GM23338 (cell line): ENCODE data around the gene NKRF. TPM values are rescaled to one million over a fixed set of nuclear protein-coding genes. Genes with fewer than 3 reads are reported as not detected.
"Not testable (repeated sequence)": the region's sequence is repeated elsewhere in the genome, so short reads cannot be mapped to it uniquely, and the experiment has no call there.

ENCODE experiments used
- ATAC-seq: fragments of 200-7000 bp; cut with Tn5 transposase; 3 replicates; pipeline ENCODE4 v1.9.1; 2020
- DNase-seq: peaks from one replicate; pipeline ENCODE4 v3.0.0-alpha.2; 2015; ENCODE audit warnings: low spot score
- H2AFZ ChIP-seq: fragments of 200-600 bp; sonication (generic); 2 replicates; pipeline ENCODE4 v1.8.0; 2016; ENCODE audit warnings: antibody characterized with exemption, mild to moderate bottlenecking, moderate library complexity
- H3F3A ChIP-seq: fragments of 200-600 bp; sonication (generic); replicated peaks from 2 replicates; pipeline ENCODE4 v1.8.0; 2017; ENCODE audit warnings: antibody characterized with exemption, mixed run types, low read depth
- H3K27ac ChIP-seq: fragments of 200-600 bp; sonication (generic); 2 replicates; pipeline ENCODE4 v1.6.1; 2016; ENCODE audit warnings: low read depth
- H3K27me3 ChIP-seq: fragments of 200-600 bp; sonication (generic); 2 replicates; pipeline ENCODE4 v1.8.0; 2016; ENCODE audit warnings: mild to moderate bottlenecking, mixed run types, moderate library complexity; ENCODE audit not compliant: insufficient read depth
- H3K36me3 ChIP-seq: fragments of 200-600 bp; sonication (generic); 2 replicates; pipeline ENCODE4 v1.8.0; 2016; ENCODE audit warnings: mild to moderate bottlenecking; ENCODE audit not compliant: insufficient read depth
- H3K4me1 ChIP-seq: fragments of 200-600 bp; sonication (generic); 2 replicates; pipeline ENCODE4 v1.8.0; 2016; ENCODE audit warnings: mild to moderate bottlenecking, moderate library complexity; ENCODE audit not compliant: insufficient read depth
- H3K4me2 ChIP-seq: fragments of 200-600 bp; sonication (generic); 2 replicates; pipeline ENCODE4 v1.7.1; 2017; ENCODE audit warnings: mixed run types
- H3K4me3 ChIP-seq: fragments of 200-600 bp; sonication (generic); 2 replicates; pipeline ENCODE4 v1.6.1; 2016; ENCODE audit warnings: mixed run types
- H3K79me2 ChIP-seq: fragments of 200-600 bp; sonication (generic); replicated peaks from 2 replicates; pipeline ENCODE4 v1.8.0; 2017; ENCODE audit warnings: mild to moderate bottlenecking; ENCODE audit not compliant: insufficient read depth
- H3K9me2 ChIP-seq: fragments of 200-600 bp; sonication (generic); 2 replicates; pipeline ENCODE4 v1.8.0; 2017; ENCODE audit not compliant: insufficient read depth
- H4K20me1 ChIP-seq: fragments of 200-600 bp; sonication (generic); replicated peaks from 2 replicates; pipeline ENCODE4 v1.8.0; 2017; ENCODE audit warnings: mild to moderate bottlenecking; ENCODE audit not compliant: insufficient read depth
- H3K27ac Mint-ChIP-seq: 2 replicates; pipeline ENCODE4 v1.8.0; 2020; ENCODE audit warnings: inconsistent platforms, mild to moderate bottlenecking, moderate library complexity, mixed read lengths
- H3K27me3 Mint-ChIP-seq: 3 replicates; pipeline ENCODE4 v1.8.0; 2022; ENCODE audit warnings: low read depth, mild to moderate bottlenecking, moderate library complexity, mixed read lengths, inconsistent platforms; ENCODE audit not compliant: insufficient read depth, poor library complexity
- H3K36me3 Mint-ChIP-seq: 3 replicates; pipeline ENCODE4 v1.8.0; 2021; ENCODE audit warnings: low read depth, mild to moderate bottlenecking, inconsistent platforms, moderate library complexity, mixed read lengths
- H3K4me1 Mint-ChIP-seq: 3 replicates; pipeline ENCODE4 v1.8.0; 2020; ENCODE audit warnings: mild to moderate bottlenecking, inconsistent platforms, mixed read lengths
- H3K4me3 Mint-ChIP-seq: 3 replicates; pipeline ENCODE4 v1.8.0; 2021; ENCODE audit warnings: moderate library complexity, mild to moderate bottlenecking, inconsistent platforms, mixed read lengths
- H3K9me3 Mint-ChIP-seq: 3 replicates; pipeline ENCODE4 v1.8.0; 2020; ENCODE audit warnings: moderate library complexity, mild to moderate bottlenecking, inconsistent platforms, mixed read lengths
- CREB1 ChIP-seq: fragments of 250-450 bp; sonication (Bioruptor Pico); IDR thresholded peaks from 2 replicates; pipeline ENCODE4 v1.5.0; 2020; ENCODE audit warnings: low read depth, mild to moderate bottlenecking, moderate library complexity
- ETS1 ChIP-seq: IDR thresholded peaks from 2 replicates; pipeline ENCODE4 v1.6.1; 2016; ENCODE audit warnings: antibody characterized with exemption
- EZH2 ChIP-seq: fragments of 200-600 bp; sonication (generic); IDR thresholded peaks from one replicate; pipeline ENCODE4 v1.8.0; 2017; ENCODE audit warnings: antibody characterized with exemption, mild to moderate bottlenecking, low read depth; ENCODE audit not compliant: unreplicated experiment
- EZH2phosphoT487 ChIP-seq: fragments of 200-600 bp; sonication (generic); IDR thresholded peaks from one replicate; pipeline ENCODE4 v1.8.1; 2018; ENCODE audit warnings: antibody characterized with exemption; ENCODE audit not compliant: unreplicated experiment
- JUNB ChIP-seq: IDR thresholded peaks from one replicate; pipeline ENCODE4 v1.6.1; 2016; ENCODE audit warnings: antibody characterized with exemption; ENCODE audit not compliant: unreplicated experiment
- REST ChIP-seq: IDR thresholded peaks from one replicate; pipeline ENCODE4 v1.6.1; 2018; ENCODE audit warnings: antibody characterized with exemption; ENCODE audit not compliant: unreplicated experiment
- STAT1 ChIP-seq: IDR thresholded peaks from one replicate; pipeline ENCODE4 v1.6.1; 2016; ENCODE audit warnings: antibody characterized with exemption; ENCODE audit not compliant: unreplicated experiment
- ZNF114 ChIP-seq: fragments of 250-450 bp; sonication (Bioruptor Pico); IDR thresholded peaks from 2 replicates; pipeline ENCODE4 v1.5.0; 2020; ENCODE audit warnings: mild to moderate bottlenecking, moderate library complexity
- ZNF331 ChIP-seq: fragments of 250-450 bp; sonication (Bioruptor Pico); IDR thresholded peaks from 2 replicates; pipeline ENCODE4 v1.5.0; 2020; ENCODE audit warnings: low read depth, mild to moderate bottlenecking, moderate library complexity
- ZNF462 ChIP-seq: fragments of 250-450 bp; sonication (Bioruptor Pico); IDR thresholded peaks from 2 replicates; pipeline ENCODE4 v1.5.0; 2020; ENCODE audit warnings: mild to moderate bottlenecking, moderate library complexity
- polyA plus RNA-seq: library from polyadenylated mRNA; unstranded; fragments of >200 nt; fragmentation: Nextera tagmentation; extraction: Ambion mirVana; gene quantifications from 2 replicates; pipeline ENCODE4 v1.2.1, GENCODE V29; 2016
- total RNA-seq: library from RNA; depleted of rRNA; stranded (reverse); fragments of >200 nt; shearing (Covaris generic); gene quantifications from 2 replicates; pipeline ENCODE4 v1.2.3, GENCODE V29; 2014

Gene NKRF
- total and polyA plus RNA-seq, 2 experiments from 2014 or later, result 6.8 to 11.6 TPM

GRCh38 chrX:119637421-119637820 lies 31.2 kb upstream of the NKRF start:
- not testable (repeated sequence) for H3K9me3 Mint-ChIP-seq

GRCh38 chrX:119636419-119636818 lies 30.2 kb upstream of the NKRF start:
- no peak for DNase-seq
- no peaks in the 10 kb centered on the region for H3K79me2 ChIP-seq
- no peak overlapping the region for H3K4me2 ChIP-seq
- Mint-ChIP-seq H3K9me3 (no peaks in the 10 kb centered on the region; the same call in 2 of the 3 replicates), H3K36me3 (peaks cover 40% of the 10 kb centered on the region), H3K4me3 (no peak overlapping the region), H3K27ac (no peak overlapping the region), H3K4me1 (peaks cover 17% of the 10 kb centered on the region), H3K27me3 (peaks cover 1% of the 10 kb centered on the region)
- H3K27me3 ChIP-seq, result no peaks in the 10 kb centered on the region
- no peaks in the 10 kb centered on the region for H3K9me2 ChIP-seq
- no peak overlapping the region for H2AFZ ChIP-seq
- H3K4me3 ChIP-seq, result no peak overlapping the region
- no peak for ATAC-seq
- no peaks in the 10 kb centered on the region for H3F3A ChIP-seq
- no peaks in the 10 kb centered on the region for H3K4me1 ChIP-seq
- H4K20me1 ChIP-seq, result no peaks in the 10 kb centered on the region
- no peak overlapping the region for H3K27ac ChIP-seq
- H3K36me3 ChIP-seq, result no peaks in the 10 kb centered on the region; the same call in 1 of the 2 replicates
- no peak for TF ChIP-seq EZH2
- no peak for TF ChIP-seq CREB1 (CRISPR knock-in tag)
- no peak for TF ChIP-seq REST
- TF ChIP-seq ZNF462 (CRISPR knock-in tag), result no peak
- TF ChIP-seq STAT1, result no peak
- TF ChIP-seq JUNB, result no peak
- TF ChIP-seq ZNF114 (CRISPR knock-in tag), result no peak
- no peak for TF ChIP-seq ETS1
- TF ChIP-seq ZNF331 (CRISPR knock-in tag), result no peak
- TF ChIP-seq EZH2phosphoT487, result no peak

More at GRCh38 chrX:119637421-119637820, 31.2 kb upstream of the NKRF start:
- not testable (repeated sequence) for H3K27ac Mint-ChIP-seq, H3K27me3 ChIP-seq, H4K20me1 ChIP-seq, H2AFZ ChIP-seq, H3K4me3 ChIP-seq, H3K79me2 ChIP-seq, H3K4me2 ChIP-seq, H3K27ac ChIP-seq, H3K4me1 ChIP-seq, H3K9me2 ChIP-seq, H3K4me3 Mint-ChIP-seq, H3K27me3 Mint-ChIP-seq, H3K36me3 ChIP-seq, DNase-seq, H3F3A ChIP-seq, ATAC-seq
- Mint-ChIP-seq H3K4me1 (peaks cover 17% of the 10 kb centered on the region), H3K36me3 (peaks cover 37% of the 10 kb centered on the region)
